Heart left ventricle (tissue), 13 donors: ENCODE data around the gene AFF3.

Experiments used
- POLR2A ChIP-seq, 2 donors: fragments of 450-650 bp; IDR thresholded peaks; one replicate each; pipeline ENCODE4 v1.6.1; 2017; ENCODE audit warnings: antibody characterized with exemption in 2 of 2, mild to moderate bottlenecking in 2 of 2, moderate library complexity in 2 of 2
- TF ChIP-seq, protein P1 (sequence below), 12 donors: fragments of 200-600 bp; sonication (generic) in 4 of 12; IDR thresholded peaks; one replicate each; pipeline versions ENCODE4 v1.5.0 to v1.8.0; 2018 to 2022; ENCODE audit warnings: antibody characterized with exemption in 12 of 12, mild to moderate bottlenecking in 5 of 12
- donor health status: ischemic (EF 13 %, LVEDD 7.1; RV severe dilation, severe dysfunction).
- donor health status: DM: no; HTN: yes; CAD: no.
- donor health status: DM: no; HTN: no; CAD: no.
- donor health status: ischemic (EF 25% LVEDD 6.9; RV normal size, moderate dysfunction).
- donor health status: ischemic (EF 25% LVEDD 5.7; RV mildly dilated, moderate dysfunction).
- donor health status: ischemic (EF 35%, LVEDD 5.7; RV mildly dilated, moderate dysfunction).
- donor health status: nonischemic (EF 11% LVEDD 7.7; RV severe dilation, severe dysfunction).
- donor health status: DM: yes; HTN: yes; CAD: no.
- donor health status: PGD.
- donor health status: ischemic (EF 29% LVEDD 5.4; RV normal size, mild dysfunction).
- donor health status: nonischemic (EF 23%, LVEDD 6.1; RV moderate dilation, normal function).

DNA sequence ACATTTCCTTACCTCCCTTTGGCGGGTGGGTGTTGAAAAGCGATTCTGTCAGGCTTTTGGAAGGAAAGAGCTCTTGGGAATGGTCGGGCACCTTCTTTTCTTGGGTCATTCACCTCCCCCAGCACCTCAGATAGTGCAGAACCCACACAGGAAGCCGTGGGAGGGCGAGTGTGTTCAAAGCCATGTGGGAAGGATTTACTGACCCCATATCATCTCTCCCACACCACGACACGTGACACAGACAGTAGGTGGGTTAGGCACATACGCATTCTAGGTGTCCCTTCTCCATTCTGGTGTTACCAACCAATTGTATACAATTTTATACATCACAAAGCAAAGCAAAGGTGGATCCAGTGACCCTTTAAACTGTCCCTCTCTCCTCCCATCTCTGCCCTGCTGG, 388.9 kb downstream of the AFF3 start:
- TF ChIP-seq, protein P1, sequence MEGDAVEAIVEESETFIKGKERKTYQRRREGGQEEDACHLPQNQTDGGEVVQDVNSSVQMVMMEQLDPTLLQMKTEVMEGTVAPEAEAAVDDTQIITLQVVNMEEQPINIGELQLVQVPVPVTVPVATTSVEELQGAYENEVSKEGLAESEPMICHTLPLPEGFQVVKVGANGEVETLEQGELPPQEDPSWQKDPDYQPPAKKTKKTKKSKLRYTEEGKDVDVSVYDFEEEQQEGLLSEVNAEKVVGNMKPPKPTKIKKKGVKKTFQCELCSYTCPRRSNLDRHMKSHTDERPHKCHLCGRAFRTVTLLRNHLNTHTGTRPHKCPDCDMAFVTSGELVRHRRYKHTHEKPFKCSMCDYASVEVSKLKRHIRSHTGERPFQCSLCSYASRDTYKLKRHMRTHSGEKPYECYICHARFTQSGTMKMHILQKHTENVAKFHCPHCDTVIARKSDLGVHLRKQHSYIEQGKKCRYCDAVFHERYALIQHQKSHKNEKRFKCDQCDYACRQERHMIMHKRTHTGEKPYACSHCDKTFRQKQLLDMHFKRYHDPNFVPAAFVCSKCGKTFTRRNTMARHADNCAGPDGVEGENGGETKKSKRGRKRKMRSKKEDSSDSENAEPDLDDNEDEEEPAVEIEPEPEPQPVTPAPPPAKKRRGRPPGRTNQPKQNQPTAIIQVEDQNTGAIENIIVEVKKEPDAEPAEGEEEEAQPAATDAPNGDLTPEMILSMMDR (IDR thresholded peaks at IDR 0.05) = no peak
- no peak for TF ChIP-seq POLR2A (IDR thresholded peaks at IDR 0.05)
